GM12873 (cell line): ENCODE data around the gene PTGES2.

Source experiments
- TF ChIP-seq, protein P1 (sequence below): IDR thresholded peaks from 2 replicates; pipeline ENCODE4 v1.5.1; 2012; ENCODE audit warnings: low read depth, mild to moderate bottlenecking, moderate library complexity, low read length, control low read depth; ENCODE audit not compliant: insufficient read depth; ENCODE audit errors: missing control alignments

Gene PTGES2

GRCh38 chr9:128084746-128085145, 42.8 kb downstream of the PTGES2 start:
- TF ChIP-seq, protein P1, sequence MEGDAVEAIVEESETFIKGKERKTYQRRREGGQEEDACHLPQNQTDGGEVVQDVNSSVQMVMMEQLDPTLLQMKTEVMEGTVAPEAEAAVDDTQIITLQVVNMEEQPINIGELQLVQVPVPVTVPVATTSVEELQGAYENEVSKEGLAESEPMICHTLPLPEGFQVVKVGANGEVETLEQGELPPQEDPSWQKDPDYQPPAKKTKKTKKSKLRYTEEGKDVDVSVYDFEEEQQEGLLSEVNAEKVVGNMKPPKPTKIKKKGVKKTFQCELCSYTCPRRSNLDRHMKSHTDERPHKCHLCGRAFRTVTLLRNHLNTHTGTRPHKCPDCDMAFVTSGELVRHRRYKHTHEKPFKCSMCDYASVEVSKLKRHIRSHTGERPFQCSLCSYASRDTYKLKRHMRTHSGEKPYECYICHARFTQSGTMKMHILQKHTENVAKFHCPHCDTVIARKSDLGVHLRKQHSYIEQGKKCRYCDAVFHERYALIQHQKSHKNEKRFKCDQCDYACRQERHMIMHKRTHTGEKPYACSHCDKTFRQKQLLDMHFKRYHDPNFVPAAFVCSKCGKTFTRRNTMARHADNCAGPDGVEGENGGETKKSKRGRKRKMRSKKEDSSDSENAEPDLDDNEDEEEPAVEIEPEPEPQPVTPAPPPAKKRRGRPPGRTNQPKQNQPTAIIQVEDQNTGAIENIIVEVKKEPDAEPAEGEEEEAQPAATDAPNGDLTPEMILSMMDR, result no peak

DNA sequence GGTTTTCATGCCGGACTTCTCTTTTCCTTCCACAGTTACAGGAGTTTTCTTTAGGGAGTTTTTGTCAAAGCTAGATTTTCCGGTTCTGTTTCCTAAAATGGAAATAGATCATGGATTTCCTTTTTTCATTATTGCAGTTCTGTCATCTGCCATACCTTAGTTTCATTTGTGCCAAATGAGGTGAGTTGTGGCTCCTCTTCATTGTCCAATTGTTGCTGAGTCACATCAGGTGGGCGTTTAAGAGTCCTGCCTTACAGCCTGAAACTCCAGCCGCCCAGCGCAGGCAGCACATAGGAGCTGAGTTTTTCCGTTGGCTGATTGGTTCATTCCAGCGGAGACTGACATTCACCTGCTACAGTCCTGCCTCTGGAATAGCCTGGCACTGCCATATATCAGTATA, 45.4 kb downstream of the PTGES2 start:
- TF ChIP-seq, protein P1, result no peak

- TF ChIP-seq, protein P1, result no peak
Observed at GRCh38 chr9:128081056-128081455, 46.5 kb downstream of the PTGES2 start.

GRCh38 chr9:128080206-128080605, 47.3 kb downstream of the PTGES2 start:
- TF ChIP-seq, protein P1, result no peak

GRCh38 chr9:128078504-128079434, 48.8 kb downstream of the PTGES2 start:
- TF ChIP-seq, protein P1, result no peak

- TF ChIP-seq, protein P1, result no peak
Observed at GRCh38 chr9:128077847-128078503, 49.6 kb downstream of the PTGES2 start.

- TF ChIP-seq, protein P1, result no peak
Observed at GRCh38 chr9:128073253-128073886, 54.2 kb downstream of the PTGES2 start.
